IPS-NIHi11 (cell line): ENCODE results near the gene ZC3HAV1L.
"Not testable (repeated sequence)": the region's sequence is repeated elsewhere in the genome, so short reads cannot be mapped to it uniquely, and the experiment has no call there.

Experiments used
- DNase-seq: peaks from one replicate; pipeline ENCODE4 v3.0.0; 2012; ENCODE audit warnings: mixed read lengths, low spot score

ZC3HAV1L gene

GRCh38 chr7:139016931-139017511 is 18.8 kb downstream of the ZC3HAV1L start:
- peak; percentile 87 for DNase-seq

GRCh38 chr7:139011373-139011772 is 24.5 kb downstream of the ZC3HAV1L start:
- no peak for DNase-seq

- DNase-seq: no peak
Measured at GRCh38 chr7:139004321-139005090, 31.3 kb downstream of the ZC3HAV1L start.

- DNase-seq: no peak
Measured at GRCh38 chr7:138999414-138999813, 36.4 kb downstream of the ZC3HAV1L start.

- no peak for DNase-seq
Measured at GRCh38 chr7:138992052-138992531, 43.8 kb downstream of the ZC3HAV1L start.

GRCh38 chr7:138987686-138988085 is 48.2 kb downstream of the ZC3HAV1L start:
- no peak for DNase-seq

- DNase-seq: no peak
Measured at GRCh38 chr7:138982204-138982623, 53.6 kb downstream of the ZC3HAV1L start.

- DNase-seq: peak; percentile 94
Measured at GRCh38 chr7:138981332-138982203, 54.3 kb downstream of the ZC3HAV1L start, which contains the start of gene KIAA1549. TSS of gene KIAA1549 (minus strand) at chr7:138981389. CDS start at chr7:138981269, 120 bp downstream.

- no peak for DNase-seq
Measured at GRCh38 chr7:138980563-138981291, 55.1 kb downstream of the ZC3HAV1L start.

- DNase-seq: no peak
Measured at GRCh38 chr7:138979988-138980562, 55.8 kb downstream of the ZC3HAV1L start.

- no peak for DNase-seq
Measured at GRCh38 chr7:138979226-138979979, 56.4 kb downstream of the ZC3HAV1L start.

- no peak for DNase-seq
Measured at GRCh38 chr7:138978541-138979184, 57.2 kb downstream of the ZC3HAV1L start.

- DNase-seq: not testable (repeated sequence)
Measured at GRCh38 chr7:138976161-138976560, 59.7 kb downstream of the ZC3HAV1L start.
